HepG2 (cell line): ENCODE measurements around the gene YPEL3. TPM values are rescaled to one million over a fixed set of nuclear protein-coding genes. Genes with fewer than 3 reads are reported as not detected.
A peak's percentile ranks its signal among the peaks of the same experiment; 100 is the strongest.

ENCODE experiments used
- AGO1 ChIP-seq: fragments of 200-400 bp; formaldehyde crosslinking; IDR thresholded peaks from 2 replicates; pipeline ENCODE4 v1.6.1; 2017; ENCODE audit warnings: mild to moderate bottlenecking, low read depth, low read length, moderate library complexity; ENCODE audit not compliant: poor library complexity, severe bottlenecking
- CHD2 ChIP-seq: IDR thresholded peaks from 2 replicates; pipeline ENCODE4 v1.6.1; 2011; ENCODE audit warnings: low read depth, low read length, improper control_type of control experiment
- ETS1 ChIP-seq: sonication (generic); formaldehyde crosslinking; IDR thresholded peaks from 2 replicates; pipeline ENCODE4 v1.4.0; 2020; ENCODE audit warnings: missing genetic modification reagents
- FOXC1 ChIP-seq: sonication (generic); formaldehyde crosslinking; IDR thresholded peaks from 2 replicates; pipeline ENCODE4 v1.8.0; 2022; ENCODE audit warnings: mild to moderate bottlenecking, missing genetic modification reagents, borderline replicate concordance
- HNRNPUL1 ChIP-seq: fragments of 200-400 bp; formaldehyde crosslinking; IDR thresholded peaks from 2 replicates; pipeline ENCODE4 v1.6.1; 2017; ENCODE audit warnings: low read depth, mild to moderate bottlenecking, low read length, moderate library complexity
- KMT2B ChIP-seq: IDR thresholded peaks from 2 replicates; pipeline ENCODE4 v1.6.1; 2016; ENCODE audit warnings: missing genetic modification reagents, missing compliant biosample characterization
- MTERF4 ChIP-seq: sonication (generic); formaldehyde crosslinking; IDR thresholded peaks from 2 replicates; pipeline ENCODE4 v1.8.0; 2023; ENCODE audit warnings: mild to moderate bottlenecking, missing genetic modification reagents
- POGZ ChIP-seq: sonication (generic); formaldehyde crosslinking; IDR thresholded peaks from 2 replicates; pipeline ENCODE4 v1.4.0; 2020; ENCODE audit warnings: mild to moderate bottlenecking, missing genetic modification reagents
- SNAPC4 ChIP-seq: sonication (generic); formaldehyde crosslinking; IDR thresholded peaks from 2 replicates; pipeline ENCODE4 v1.4.0; 2020; ENCODE audit warnings: mild to moderate bottlenecking, missing genetic modification reagents
- SOX5 ChIP-seq: IDR thresholded peaks from 2 replicates; pipeline ENCODE4 v1.6.1; 2016; ENCODE audit warnings: borderline replicate concordance
- SUZ12 ChIP-seq: fragments of 150-350 bp; IDR thresholded peaks from 2 replicates; pipeline ENCODE4 v1.6.1; 2014; ENCODE audit warnings: low read depth, low read length
- TAF1 ChIP-seq: sonication (generic); formaldehyde crosslinking; IDR thresholded peaks from 2 replicates; pipeline ENCODE4 v1.4.0; 2020; ENCODE audit warnings: missing genetic modification reagents
- TFDP1 ChIP-seq: IDR thresholded peaks from 2 replicates; pipeline ENCODE4 v1.6.1; 2016; ENCODE audit warnings: missing compliant biosample characterization, missing genetic modification reagents, borderline replicate concordance
- ZNF333 ChIP-seq: sonication (generic); formaldehyde crosslinking; IDR thresholded peaks from 2 replicates; pipeline ENCODE4 v1.4.0; 2020; ENCODE audit warnings: mild to moderate bottlenecking, missing genetic modification reagents, borderline replicate concordance
- ZNF543 ChIP-seq: sonication (generic); formaldehyde crosslinking; IDR thresholded peaks from 2 replicates; pipeline ENCODE4 v1.4.0; 2020; ENCODE audit warnings: mild to moderate bottlenecking, missing genetic modification reagents
- ZNF552 ChIP-seq: sonication (generic); formaldehyde crosslinking; IDR thresholded peaks from 2 replicates; pipeline ENCODE4 v1.9.0; 2022; ENCODE audit warnings: missing genetic modification reagents, mild to moderate bottlenecking, borderline replicate concordance
- ZNF562 ChIP-seq: sonication (generic); formaldehyde crosslinking; IDR thresholded peaks from 2 replicates; pipeline ENCODE4 v1.8.0; 2022; ENCODE audit warnings: missing genetic modification reagents, borderline replicate concordance
- ZNF644 ChIP-seq: IDR thresholded peaks from 2 replicates; pipeline ENCODE4 v1.6.1; 2016; ENCODE audit warnings: low read depth
- ZNF660 ChIP-seq: sonication (generic); formaldehyde crosslinking; IDR thresholded peaks from 2 replicates; pipeline ENCODE4 v1.5.1; 2020; ENCODE audit warnings: mild to moderate bottlenecking, low read depth, missing genetic modification reagents, borderline replicate concordance
- ZNF777 ChIP-seq: sonication (generic); formaldehyde crosslinking; IDR thresholded peaks from 2 replicates; pipeline ENCODE4 v1.4.0; 2020; ENCODE audit warnings: missing genetic modification reagents
- polyA plus RNA-seq, 8 experiments: library from polyadenylated mRNA; depleted of rRNA in 3 of 8; stranded (reverse) in 7 of 8; unstranded in 1 of 8; fragments of >200 nt; fragmentation: Illumina TruSeq in 4 of 8; extraction: Trizol in 4 of 8; gene quantifications; 2 replicates each; pipeline versions ENCODE4 v1.2.1 to v1.2.3, GENCODE V29; 2011 to 2016; ENCODE audit warnings: low read depth in 4 of 8, missing spikeins in 1 of 8, mixed read lengths in 1 of 8; ENCODE audit not compliant: insufficient read depth in 1 of 8
- total RNA-seq, 5 experiments: library from RNA; depleted of rRNA; stranded (reverse); fragments of >200 nt; fragmentation: Illumina TruSeq; extraction: Trizol; gene quantifications; 2 replicates each; pipeline ENCODE4 v1.2.3, GENCODE V29; 2016; ENCODE audit warnings: low read depth in 1 of 5

Gene YPEL3
- total and polyA plus RNA-seq, 2 of the 13 experiments (the other 11 are each of a cell fraction or from before 2014, with no cell fraction given), result 5.4 to 47.0 TPM

GRCh38 chr16:30139583-30140481, 43.8 kb upstream of the YPEL3 start (continued):
- TF ChIP-seq MTERF4 (CRISPR knock-in tag) (peak; percentile 23; the same call in 1 of the 2 replicates), ZNF333 (CRISPR knock-in tag) (no peak), POGZ (CRISPR knock-in tag) (no peak; the same call in 1 of the 2 replicates), FOXC1 (CRISPR knock-in tag) (no peak), ZNF552 (CRISPR knock-in tag) (no peak), HNRNPUL1 (no peak), ETS1 (CRISPR knock-in tag) (no peak), TFDP1 (CRISPR knock-in tag) (peak; percentile 42; the same call in 1 of the 2 replicates), SNAPC4 (no peak), TAF1 (CRISPR knock-in tag) (no peak; the same call in 1 of the 2 replicates), ZNF543 (CRISPR knock-in tag) (no peak), CHD2 (no peak), ZNF644 (CRISPR knock-in tag) (peak; percentile 85; the same call in 1 of the 2 replicates), SOX5 (CRISPR knock-in tag) (peak; percentile 96), SUZ12 (no peak), ZNF777 (CRISPR knock-in tag) (0 out of 2 replicates have a peak, but pooled peaks have one; percentile 6), AGO1 (no peak), ZNF562 (no peak), ZNF660 (CRISPR knock-in tag) (no peak), KMT2B (CRISPR knock-in tag) (peak; percentile 73; the same call in 1 of the 2 replicates)
